GM18909 (cell line): ENCODE measurements around the gene DCAKD.

Experiments
- ATAC-seq: cut with Tn5 transposase; IDR thresholded peaks from one replicate; pipeline ENCODE4 v1.9.1; 2021; ENCODE audit warnings: mild to moderate bottlenecking; ENCODE audit not compliant: unreplicated experiment, poor library complexity

DCAKD gene, protein sequence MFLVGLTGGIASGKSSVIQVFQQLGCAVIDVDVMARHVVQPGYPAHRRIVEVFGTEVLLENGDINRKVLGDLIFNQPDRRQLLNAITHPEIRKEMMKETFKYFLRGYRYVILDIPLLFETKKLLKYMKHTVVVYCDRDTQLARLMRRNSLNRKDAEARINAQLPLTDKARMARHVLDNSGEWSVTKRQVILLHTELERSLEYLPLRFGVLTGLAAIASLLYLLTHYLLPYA

DNA sequence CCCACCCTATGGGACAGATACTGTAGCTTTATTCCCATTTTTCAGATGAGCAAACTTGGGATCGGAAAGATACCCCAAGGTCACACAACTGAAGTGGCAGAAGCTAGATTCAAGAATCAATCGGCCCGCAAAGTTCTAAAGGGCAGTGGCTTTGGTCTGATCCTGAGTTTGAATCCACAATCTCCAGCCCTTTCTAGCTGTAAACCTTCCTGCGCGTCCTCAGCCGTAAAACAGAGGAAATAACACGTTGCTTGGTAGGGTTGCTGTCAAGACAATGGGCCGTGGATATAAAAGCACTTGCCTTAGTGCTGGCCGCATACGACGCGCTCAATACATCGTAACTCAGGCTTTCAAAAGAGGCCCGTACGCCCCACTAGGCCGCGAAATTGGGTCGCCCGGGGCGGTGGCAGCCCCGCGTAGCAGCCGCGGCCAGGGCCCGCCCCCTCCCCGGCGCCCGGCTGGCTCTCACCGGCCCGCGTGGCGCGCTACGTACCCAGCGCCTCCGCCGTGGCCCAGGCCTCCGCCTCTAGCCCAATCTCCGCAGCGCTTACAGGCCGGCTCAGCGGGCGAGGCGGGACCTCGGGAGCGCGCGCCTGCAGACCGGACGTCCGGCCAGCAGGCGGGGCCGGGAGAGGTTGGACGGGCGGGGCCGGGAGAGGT, at the start of gene DCAKD:
DCAKD (minus strand) TSS at position 573 of the 660 bp plus-strand sequence. CDS start 16,747 bp downstream, outside the sequence.
- peak; percentile 91 for ATAC-seq

DNA sequence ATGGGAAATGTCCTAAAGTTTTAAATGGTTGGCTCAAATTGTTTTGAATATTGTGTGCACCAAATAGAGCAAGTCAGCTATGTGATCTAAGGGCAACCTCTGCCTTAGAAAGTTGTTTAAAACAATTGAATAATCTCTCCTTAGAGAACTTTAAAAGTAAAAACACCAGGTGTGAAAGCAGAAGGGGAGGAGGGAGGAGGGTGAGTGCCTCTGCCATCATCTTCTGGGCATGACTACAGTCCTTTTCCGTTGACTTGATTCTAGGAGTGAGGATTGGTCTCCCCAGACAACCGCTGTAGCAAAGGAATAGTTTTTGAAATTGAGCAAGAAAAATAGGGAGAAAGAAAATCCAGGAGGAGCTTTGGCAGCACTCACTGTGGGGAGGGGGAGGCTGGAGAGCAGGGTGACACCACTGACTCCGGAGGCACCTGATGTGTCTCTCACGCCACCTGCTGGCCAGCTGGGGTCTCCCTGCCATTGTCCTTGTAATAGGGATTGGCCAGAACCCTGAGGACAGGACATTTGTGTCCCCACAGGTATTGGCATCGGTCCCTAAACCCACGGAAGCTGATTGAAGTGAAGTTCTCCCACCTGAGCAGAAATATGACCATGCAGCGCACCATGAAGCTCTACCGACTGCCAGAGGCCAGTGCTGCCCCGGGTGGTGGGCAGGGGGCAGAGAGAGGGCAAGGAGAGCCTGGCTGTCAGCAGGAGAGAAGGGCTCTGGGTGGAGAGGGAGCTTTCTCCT, 47.6 kb upstream of the DCAKD start:
- ATAC-seq, result no peak

DNA sequence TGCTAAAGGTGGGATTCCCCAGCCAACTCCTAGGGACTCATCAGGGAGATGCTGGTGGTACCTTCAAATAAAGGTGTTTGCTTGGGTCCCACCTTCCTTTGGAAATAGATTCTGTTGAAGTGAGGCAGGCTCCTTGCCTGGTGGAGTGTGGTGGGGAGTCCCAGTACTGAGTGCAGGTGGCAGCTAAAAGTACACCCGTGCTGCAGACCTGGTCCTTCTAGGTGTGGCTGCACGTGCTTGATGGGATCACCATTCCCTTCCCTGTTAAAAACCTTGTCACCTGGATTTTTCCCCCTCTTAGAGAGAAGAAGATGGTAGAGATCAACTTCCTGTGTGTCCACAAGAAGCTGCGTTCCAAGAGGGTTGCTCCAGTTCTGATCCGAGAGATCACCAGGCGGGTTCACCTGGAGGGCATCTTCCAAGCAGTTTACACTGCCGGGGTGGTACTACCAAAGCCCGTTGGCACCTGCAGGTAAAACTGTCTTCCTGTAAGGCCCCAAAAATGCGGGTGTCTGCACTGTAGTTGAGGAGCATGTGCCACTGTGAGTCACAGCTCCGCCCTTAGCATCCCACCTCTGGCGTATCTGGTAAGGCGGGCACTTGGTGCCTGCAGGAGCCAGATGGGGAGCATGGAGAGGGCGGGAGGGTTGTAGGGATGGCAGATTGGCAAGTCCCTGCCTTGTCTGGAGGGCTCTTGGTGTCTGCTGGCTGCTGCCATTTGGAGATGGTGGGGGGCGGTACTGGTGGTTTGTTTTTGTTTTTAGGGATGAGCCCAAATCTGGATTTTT, 46.8 kb upstream of the DCAKD start:
- no peak for ATAC-seq

DNA sequence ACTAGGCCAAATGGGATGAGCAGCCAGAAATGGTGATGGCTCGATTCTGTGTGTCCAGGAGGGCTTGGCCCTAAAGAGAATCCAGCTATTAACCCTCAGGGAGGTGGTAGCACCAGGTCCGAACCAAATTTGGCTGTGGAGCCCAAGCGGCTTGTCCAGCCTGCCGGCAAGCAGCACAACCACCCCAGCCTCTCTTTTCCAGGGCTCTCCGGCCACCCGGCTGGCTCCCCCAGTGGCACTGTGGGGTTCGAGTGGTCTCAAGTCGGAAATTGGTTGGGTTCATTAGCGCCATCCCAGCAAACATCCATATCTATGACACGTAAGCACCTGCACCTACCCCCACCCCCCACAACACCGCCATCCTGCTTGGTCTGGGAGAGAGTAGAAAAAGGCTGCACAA, 45.5 kb upstream of the DCAKD start:
- ATAC-seq, result no peak

DNA sequence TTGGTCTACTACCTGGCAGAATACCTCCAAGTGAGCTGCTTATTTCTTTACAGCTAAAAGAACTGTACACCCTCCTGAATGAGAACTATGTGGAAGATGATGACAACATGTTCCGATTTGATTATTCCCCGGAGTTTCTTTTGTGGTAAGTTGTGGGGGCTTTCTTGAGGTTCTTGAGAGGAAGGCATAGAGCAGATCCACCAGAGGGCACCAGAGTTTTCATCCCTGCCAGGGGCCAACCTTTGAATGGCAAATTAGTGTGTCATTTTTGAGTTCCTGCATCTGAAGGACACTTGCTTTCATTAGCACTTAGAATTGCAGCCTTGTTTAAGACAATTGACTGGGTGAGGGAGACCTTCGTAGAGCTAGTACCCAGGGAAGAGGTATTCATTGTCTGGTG, 44.7 kb upstream of the DCAKD start:
- ATAC-seq, result no peak

DNA sequence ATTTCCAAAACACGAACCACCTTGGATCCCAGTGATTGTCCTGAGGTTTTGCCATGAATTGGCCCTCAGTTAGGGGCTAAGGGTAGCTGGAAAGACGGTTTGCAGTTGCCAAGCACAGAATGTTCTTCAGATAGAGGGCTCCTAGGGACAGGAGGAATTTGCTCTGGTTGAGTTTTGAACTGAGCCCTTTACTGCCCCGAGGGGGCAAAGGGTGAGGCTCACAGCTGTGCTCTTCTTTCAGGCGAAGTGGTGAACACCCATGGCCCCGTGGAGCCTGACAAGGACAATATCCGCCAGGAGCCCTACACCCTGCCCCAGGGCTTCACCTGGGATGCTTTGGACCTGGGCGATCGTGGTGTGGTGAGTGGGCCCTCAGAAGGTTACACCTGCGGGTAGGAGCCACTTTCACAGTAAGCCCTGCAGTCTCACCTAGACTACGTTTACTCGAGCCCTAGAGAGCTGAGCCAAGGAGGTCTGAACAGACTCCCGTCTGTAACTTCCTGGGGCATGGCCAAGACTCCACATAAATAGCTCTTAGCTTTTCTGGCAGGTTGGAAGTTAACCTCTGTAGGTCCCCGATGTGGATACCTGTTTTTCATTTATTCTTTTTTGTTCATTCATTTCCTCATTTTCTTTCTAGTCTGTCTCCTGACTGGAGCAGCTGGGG, 42.1 kb upstream of the DCAKD start:
- ATAC-seq, result no peak

DNA sequence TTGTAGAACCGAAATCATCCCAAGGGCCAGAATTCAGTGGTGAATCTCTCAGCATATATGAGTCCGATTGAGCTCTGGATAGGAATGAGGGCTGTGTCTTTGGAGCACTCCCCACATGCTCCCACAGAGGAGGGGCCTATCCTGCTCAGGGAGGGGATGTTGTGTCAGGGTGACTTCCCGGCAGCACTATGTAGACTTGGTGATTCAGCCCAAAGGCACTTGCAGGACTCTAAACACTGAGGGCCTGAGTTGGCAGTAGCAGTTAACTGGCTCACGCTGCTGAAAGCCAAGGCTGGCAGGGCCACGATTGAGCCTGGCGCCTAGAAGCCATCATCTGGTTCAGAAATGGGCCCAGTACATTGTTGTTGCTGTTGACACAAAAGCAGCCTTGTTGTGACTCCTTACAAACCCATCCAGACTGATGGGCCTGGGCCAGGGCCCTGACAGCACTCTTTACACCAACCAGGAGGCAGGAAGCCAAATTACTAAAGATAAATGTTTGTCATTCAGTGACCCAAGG, 41.5 kb upstream of the DCAKD start:
- ATAC-seq, result no peak

DNA sequence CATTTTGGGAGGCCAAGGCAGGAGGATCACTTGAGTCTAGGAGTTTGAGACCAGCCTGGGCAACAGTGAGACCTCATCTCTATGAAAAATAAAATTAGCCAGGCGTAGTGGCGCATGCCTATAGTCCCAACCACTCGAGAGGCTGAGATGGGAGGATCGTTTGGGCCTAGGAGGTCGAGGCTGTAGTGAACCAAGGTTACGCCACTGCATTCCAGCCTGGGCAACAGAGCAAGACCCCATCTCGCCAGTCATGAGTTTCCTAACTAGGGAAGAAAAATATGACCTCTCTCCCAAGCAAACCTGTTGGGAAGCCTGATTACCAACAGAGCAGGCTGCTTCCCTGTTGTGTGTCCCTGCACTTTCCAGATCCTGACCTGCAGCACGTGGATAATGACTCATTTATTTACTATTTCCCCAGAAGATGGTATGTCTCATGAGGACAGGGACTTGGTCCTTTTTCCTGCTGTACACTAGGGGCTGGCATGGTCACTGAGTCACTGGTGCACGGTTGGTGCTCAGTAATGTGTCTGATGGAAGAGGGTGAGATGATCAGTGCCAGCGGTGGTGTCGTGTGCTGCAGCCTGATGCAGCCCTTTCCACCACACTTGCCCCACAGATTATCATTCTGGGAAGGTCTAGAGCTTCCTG, 40.5 kb upstream of the DCAKD start:
- ATAC-seq, result no peak

DNA sequence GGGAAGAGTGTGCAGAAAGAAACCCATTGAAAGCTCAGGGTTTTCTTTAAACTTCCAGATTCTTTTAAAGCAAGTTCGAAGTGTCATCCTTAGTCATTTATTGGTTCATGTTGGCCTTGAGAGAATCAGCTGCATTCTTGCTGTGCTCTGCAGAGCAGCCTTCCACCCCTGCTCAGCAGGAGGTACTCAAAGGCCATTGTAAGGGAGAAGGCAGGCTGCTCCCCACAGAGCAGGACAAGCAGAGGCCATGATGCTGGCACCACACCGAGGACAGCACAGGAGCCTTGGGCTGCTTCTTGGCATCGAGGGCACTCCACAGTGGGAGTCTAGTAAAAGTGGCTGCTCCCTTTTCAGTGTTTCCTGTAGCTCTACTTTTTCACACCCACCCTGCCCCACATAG, 39.3 kb upstream of the DCAKD start:
- no peak for ATAC-seq

DNA sequence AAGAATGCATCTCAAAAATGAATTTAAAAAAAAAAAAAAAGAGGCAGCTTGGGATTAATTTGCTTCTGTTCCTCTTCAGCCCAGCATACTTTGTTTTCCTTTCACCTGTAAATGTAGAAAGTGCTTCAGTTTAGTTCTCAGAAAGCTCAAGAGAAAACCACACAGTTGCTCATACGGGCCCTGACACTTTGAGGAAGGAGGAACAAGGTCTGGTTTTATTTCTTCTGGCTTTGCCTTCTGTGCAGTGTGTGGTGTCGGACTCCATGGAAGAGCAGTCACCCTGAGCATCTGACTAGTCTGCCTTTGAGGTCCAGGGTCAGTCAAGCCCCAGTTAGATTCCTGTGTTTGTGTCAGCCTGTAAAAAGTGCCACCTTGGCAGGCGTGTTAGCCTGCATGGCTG, 37.3 kb upstream of the DCAKD start:
- ATAC-seq, result no peak

DNA sequence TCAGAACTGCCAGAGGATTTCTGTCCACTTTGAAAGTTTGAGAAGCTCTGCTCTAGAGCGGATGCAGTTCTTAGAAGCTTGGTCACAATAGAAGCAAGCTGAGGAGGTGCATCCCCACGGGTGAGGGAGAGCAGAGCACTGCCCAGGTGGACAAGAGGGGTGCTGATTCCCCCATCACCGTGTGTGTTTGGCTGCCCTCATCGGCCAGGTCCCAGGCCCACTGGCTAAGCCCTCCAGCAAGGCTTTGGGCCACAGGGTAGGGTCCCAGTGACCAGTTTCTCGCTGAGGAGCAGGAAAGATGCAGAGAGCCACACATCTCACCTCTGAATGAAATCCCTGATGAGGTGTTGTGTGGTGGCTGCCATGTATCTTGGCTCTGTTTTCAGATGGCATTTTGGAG, 36.5 kb upstream of the DCAKD start:
- no peak for ATAC-seq

DNA sequence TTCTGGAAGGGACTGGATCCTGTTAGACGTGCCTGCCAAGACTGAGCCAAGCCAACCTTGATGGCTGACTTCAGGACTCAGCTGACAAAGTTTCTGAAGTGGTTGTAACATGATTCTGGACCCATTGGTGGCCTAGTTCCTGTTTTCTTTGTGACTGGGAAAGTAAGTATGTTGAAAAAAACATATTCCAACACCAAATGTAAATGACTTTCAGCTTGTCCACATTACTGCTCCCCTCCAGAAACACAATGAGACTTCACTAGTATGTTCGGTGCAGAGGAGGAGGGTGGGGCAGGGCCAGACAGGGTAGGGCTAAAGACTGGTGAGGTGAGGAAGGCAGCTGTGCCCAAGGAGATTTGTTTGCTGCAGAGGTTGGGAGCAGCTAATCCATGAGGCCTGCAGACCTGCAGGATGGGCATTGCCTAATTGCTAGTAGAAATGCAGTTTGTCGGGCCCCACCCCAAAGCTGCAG, 36.1 kb upstream of the DCAKD start:
- no peak for ATAC-seq

DNA sequence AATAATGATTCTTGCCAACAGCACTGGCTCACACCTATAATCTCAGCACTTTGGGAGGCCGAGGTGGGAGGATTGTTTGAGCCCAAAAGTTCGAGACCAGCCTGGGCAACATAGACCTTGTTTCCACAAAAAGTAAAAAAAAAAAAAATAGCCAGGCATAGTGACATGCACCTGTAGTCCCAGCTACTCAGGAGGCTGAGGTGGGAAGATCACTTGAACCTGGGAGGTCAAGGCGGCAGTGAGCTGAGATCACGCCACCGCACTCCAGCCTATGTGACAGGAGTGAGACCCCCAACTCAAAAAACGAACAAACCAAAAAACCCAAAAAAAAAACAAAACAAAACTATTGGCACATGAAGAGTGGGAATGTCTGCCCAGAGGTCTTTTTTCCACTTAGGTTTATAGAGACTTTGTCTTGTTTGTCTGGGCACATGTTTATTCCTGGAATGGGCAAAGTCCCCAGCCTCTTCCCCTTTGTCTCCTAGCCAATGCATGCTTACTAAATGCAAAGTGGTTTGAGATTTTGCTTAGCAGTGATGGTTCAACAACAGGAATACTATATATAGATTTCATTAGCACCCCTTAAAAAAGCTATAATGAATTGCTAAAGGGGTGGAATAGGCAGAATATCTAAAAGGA, 35.6 kb upstream of the DCAKD start:
- ATAC-seq, result no peak

DNA sequence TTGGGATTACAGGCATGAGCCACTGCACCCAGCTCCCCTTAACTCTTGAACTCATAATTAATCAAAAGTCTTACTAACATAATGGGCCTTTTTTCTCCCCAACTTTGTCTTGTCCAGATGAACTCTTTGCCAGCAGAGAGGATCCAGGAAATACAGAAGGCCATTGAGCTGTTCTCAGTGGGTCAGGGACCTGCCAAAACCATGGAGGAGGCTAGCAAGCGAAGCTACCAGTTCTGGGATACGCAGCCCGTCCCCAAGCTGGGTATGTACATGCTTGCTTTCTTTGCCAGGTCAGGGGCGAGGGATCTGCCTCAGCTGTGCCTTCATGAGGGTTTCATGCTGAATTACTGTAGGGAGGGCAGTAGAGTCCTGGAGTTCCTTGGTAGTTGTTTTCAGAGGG, 35.0 kb upstream of the DCAKD start:
- no peak for ATAC-seq

DNA sequence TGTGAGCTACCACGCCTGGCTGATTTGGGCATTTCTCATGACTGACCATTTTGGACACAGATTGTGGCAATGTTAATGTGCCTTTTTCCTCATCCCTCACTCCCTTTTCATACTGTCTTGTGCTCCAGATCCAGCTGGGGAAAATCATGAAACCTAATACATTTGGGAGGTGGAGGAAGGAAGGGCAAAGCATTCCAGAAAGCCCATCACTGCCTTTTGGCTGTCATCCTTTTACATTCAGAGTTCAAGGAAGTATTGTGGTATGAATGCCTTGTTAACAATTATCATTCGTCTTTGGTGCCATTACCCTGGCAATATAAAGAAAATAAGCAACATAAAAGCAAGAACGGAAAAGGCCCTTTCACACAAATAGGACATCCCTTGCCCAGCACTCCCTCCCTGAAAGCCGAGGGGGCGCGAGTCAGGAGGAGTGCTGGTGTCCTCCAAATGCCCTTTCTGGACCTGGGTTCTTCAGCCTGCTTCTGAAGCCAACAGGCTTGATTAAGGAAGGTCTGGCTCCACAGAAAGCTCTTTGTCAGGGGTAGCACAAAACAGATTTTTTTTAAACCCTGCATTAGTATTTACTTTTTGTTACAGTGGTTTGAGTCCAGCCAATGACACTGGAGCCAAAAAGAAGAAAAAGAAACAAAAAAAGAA, 29.7 kb upstream of the DCAKD start:
- ATAC-seq, result no peak

DNA sequence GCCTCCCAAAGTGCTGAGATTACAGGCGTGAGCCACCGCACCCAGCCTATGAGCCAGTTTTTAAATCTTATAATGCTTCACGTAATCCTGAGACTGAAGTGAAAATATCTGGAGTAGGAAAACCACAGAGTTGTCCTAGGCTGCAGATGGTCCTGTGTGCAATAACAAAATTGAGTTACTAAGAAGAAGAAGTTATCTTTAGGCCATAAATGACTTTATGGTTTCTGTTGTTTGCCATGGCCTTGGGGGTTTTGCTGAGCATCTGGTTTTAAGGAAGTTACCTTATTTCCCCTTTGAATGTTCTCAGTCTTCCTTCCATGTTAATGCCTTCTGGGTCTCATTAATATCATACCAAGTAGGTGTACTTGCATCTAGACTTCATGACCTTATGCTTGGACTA, 26.2 kb upstream of the DCAKD start:
- no peak for ATAC-seq

DNA sequence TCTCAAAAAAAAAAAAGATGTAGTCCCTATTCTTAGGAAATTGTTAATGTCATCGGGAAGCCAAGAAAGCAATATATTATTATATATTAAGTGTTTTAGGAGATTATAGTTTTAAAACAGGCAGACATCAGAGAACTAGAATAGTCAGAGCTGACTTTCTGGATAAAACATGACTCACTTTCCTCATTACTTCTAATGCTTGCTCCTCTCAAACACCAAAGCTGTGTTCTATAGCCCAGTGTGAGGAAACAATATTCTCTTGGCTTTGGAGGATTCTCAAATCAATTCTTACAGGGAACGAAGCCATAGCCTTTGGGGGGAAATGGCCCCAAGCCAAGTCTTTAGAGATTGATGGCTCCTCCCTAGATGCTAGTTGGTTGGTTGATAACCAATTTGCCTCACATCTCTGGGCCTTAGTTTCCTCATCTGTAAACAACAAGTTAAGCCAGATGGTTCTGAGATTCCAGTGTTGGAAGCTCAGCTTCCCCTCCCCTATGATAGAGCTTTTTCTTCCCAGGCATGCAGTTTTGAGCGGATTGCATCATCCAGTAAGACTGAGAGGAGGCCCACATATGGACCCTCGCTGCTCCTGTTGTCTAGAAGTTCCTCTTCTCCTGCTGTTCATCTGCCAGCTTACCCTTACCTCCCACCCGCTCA, 22.1 kb upstream of the DCAKD start:
- ATAC-seq, result no peak

DNA sequence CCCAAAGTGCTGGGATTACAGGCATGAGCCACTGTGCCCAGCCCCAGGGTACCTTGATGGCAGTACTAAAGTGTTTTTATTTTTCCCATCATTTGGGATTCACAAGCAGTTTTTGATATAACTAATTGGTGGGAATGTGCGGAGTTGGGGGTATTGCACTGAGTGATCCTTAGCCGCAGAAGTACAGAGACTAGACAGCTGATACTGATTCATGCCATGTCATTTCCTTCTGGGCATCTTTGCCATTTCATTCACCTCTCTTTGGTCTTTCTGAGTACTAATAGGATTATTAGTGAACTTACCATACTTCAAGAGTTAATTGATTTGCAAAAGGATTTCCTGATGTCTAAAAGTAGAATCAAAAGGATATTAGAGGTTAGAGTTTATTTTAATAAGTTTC, 19.4 kb upstream of the DCAKD start:
- no peak for ATAC-seq
